Ishikawa (cell line): ENCODE results near the gene CDH23.

Source experiments
- CEBPB ChIP-seq: IDR thresholded peaks from 2 replicates; pipeline ENCODE4 v1.6.1; 2012
- CREB1 ChIP-seq: IDR thresholded peaks from 2 replicates; pipeline ENCODE4 v1.6.1; 2012; ENCODE audit warnings: low read depth
- EGR1 ChIP-seq: IDR thresholded peaks from 2 replicates; pipeline ENCODE4 v1.6.1; 2012
- EP300 ChIP-seq: IDR thresholded peaks from 2 replicates; pipeline ENCODE4 v1.6.1; 2012; ENCODE audit warnings: borderline replicate concordance
- FOXM1 ChIP-seq: IDR thresholded peaks from 2 replicates; pipeline ENCODE4 v1.6.1; 2012; ENCODE audit warnings: low read depth, borderline replicate concordance
- MAX ChIP-seq: IDR thresholded peaks from 2 replicates; pipeline ENCODE4 v1.6.1; 2012
- NFIC ChIP-seq: IDR thresholded peaks from 2 replicates; pipeline ENCODE4 v1.6.1; 2012
- RAD21 ChIP-seq: IDR thresholded peaks from 2 replicates; pipeline ENCODE4 v1.6.1; 2012; ENCODE audit warnings: low read depth
- REST ChIP-seq: IDR thresholded peaks from 2 replicates; pipeline ENCODE4 v1.6.1; 2012; ENCODE audit warnings: low read depth, mild to moderate bottlenecking
- TAF1 ChIP-seq: IDR thresholded peaks from 2 replicates; pipeline ENCODE4 v1.6.1; 2012; ENCODE audit warnings: low read depth, mild to moderate bottlenecking
- TCF12 ChIP-seq: IDR thresholded peaks from 2 replicates; pipeline ENCODE4 v1.6.1; 2012; ENCODE audit warnings: low read depth
- TEAD4 ChIP-seq: IDR thresholded peaks from 2 replicates; pipeline ENCODE4 v1.6.1; 2012
- USF1 ChIP-seq: IDR thresholded peaks from 2 replicates; pipeline ENCODE4 v1.6.1; 2012
- YY1 ChIP-seq: IDR thresholded peaks from 2 replicates; pipeline ENCODE4 v1.6.1; 2012; ENCODE audit warnings: low read depth
- ZBTB7A ChIP-seq: IDR thresholded peaks from 2 replicates; pipeline ENCODE4 v1.6.1; 2012; ENCODE audit warnings: low read depth

Gene CDH23

GRCh38 chr10:71582506-71583475 lies 186.1 kb downstream of the CDH23 start:
- TF ChIP-seq REST (no peak), ZBTB7A (no peak), MAX (no peak), NFIC (no peak), YY1 (no peak)

GRCh38 chr10:71584461-71584860 lies 187.7 kb downstream of the CDH23 start:
- no peak for TF ChIP-seq ZBTB7A

- no peak for TF ChIP-seq TEAD4
- no peak for TF ChIP-seq CREB1
- no peak for TF ChIP-seq EGR1
- TF ChIP-seq TCF12 = no peak
- no peak for TF ChIP-seq MAX
- TF ChIP-seq TAF1 = no peak
- no peak for TF ChIP-seq ZBTB7A
- TF ChIP-seq CEBPB = no peak
- TF ChIP-seq NFIC = no peak
- TF ChIP-seq EP300 = no peak
- TF ChIP-seq YY1 = no peak
- no peak for TF ChIP-seq RAD21
- TF ChIP-seq FOXM1 = no peak
- TF ChIP-seq REST = no peak
Observed at GRCh38 chr10:71584902-71585563, 188.3 kb downstream of the CDH23 start.

- TF ChIP-seq CEBPB (no peak), ZBTB7A (no peak), USF1 (no peak)
Observed at GRCh38 chr10:71585564-71586290, 189.0 kb downstream of the CDH23 start.

- TF ChIP-seq EP300 (no peak), YY1 (no peak), NFIC (no peak), ZBTB7A (no peak)
Observed at GRCh38 chr10:71587941-71588573, 191.3 kb downstream of the CDH23 start.

- TF ChIP-seq ZBTB7A (no peak), CEBPB (no peak), FOXM1 (no peak), MAX (no peak), YY1 (no peak), EP300 (no peak), USF1 (no peak), CREB1 (no peak), TAF1 (no peak), EGR1 (no peak), RAD21 (no peak), TCF12 (no peak), NFIC (no peak), REST (no peak), TEAD4 (no peak)
Observed at GRCh38 chr10:71588685-71589084, 192.0 kb downstream of the CDH23 start.
